ENCODE measurements around the gene UXS1. TPM values are rescaled to one million over a fixed set of nuclear protein-coding genes. Genes with fewer than 3 reads are reported as not detected.

UXS1 gene
- total and polyA plus RNA-seq, 2 of the 8 experiments (the other 6 are each of a cell fraction or from before 2014, with no cell fraction given): 44.5 to 63.4 TPM

- no peaks in the 10 kb centered on the region; a peak in 1 of 4 replicates for H3K9me3 ChIP-seq (ENCODE audit: insufficient read depth in 2 of 2, low read depth in 1 of 2, low read length in 1 of 2)
- no peak for TF ChIP-seq POLR2A (IDR thresholded peaks at IDR 0.05; ENCODE audit: control extremely low read depth in 1 of 2, low read depth in 2 of 2, low read length in 2 of 2)
- TF ChIP-seq HDAC2 (IDR thresholded peaks at IDR 0.05; ENCODE audit: borderline replicate concordance in 1 of 2, low read depth in 2 of 2, low read length in 2 of 2): no peak
- TF ChIP-seq GTF2F1 (IDR thresholded peaks at IDR 0.05; ENCODE audit: borderline replicate concordance, low read depth, low read length): no peak
- TF ChIP-seq SIX5 (IDR thresholded peaks at IDR 0.05; ENCODE audit: low read depth, low read length): no peak
- TF ChIP-seq JUN (IDR thresholded peaks at IDR 0.05; ENCODE audit: low read depth, low read length): no peak
- TF ChIP-seq JUND (IDR thresholded peaks at IDR 0.05; ENCODE audit: low read length): no peak
- TF ChIP-seq SAP30 (IDR thresholded peaks at IDR 0.05; ENCODE audit: insufficient read depth, insufficient replicate concordance, low read length): no peak
- TF ChIP-seq GABPA (IDR thresholded peaks at IDR 0.05; ENCODE audit: borderline replicate concordance, insufficient read depth, low read length): no peak
- no peak for TF ChIP-seq EZH2 (IDR thresholded peaks at IDR 0.05; ENCODE audit: low read depth, low read length, severe bottlenecking)
- TF ChIP-seq TCF12 (IDR thresholded peaks at IDR 0.05; ENCODE audit: low read depth, low read length): no peak
- TF ChIP-seq POU5F1 (IDR thresholded peaks at IDR 0.05; ENCODE audit: low read depth, low read length): no peak
- TF ChIP-seq CEBPB (IDR thresholded peaks at IDR 0.05; ENCODE audit: low read depth, low read length): no peak
Observed at GRCh38 chr2:106139238-106139935, 54.7 kb downstream of the UXS1 start.

More at GRCh38 chr2:106139238-106139935, 54.7 kb downstream of the UXS1 start:
- Histone ChIP-seq H3K14ac (ENCODE audit: insufficient read length) (no peak overlapping the region), H3K9ac (replicated peaks in 1 of 4; ENCODE audit: extremely low read depth in 1 of 4, low read depth in 3 of 4, low read length in 3 of 4) (no peak overlapping the region), H2BK15ac (ENCODE audit: low read length) (no peak overlapping the region), H2AK5ac (ENCODE audit: low read depth, low read length) (no peak overlapping the region), H3K27ac (ENCODE audit: low read depth, low read length) (no peak overlapping the region), H3K4me2 (ENCODE audit: insufficient read depth in 1 of 2, low read depth in 2 of 2, low read length in 2 of 2) (no peak overlapping the region), H2AFZ (ENCODE audit: low read length) (no peak overlapping the region), H3K36me3 (ENCODE audit: control insufficient read depth in 2 of 4, insufficient read depth in 4 of 4, low read length in 3 of 4) (peaks cover 0 to 8% (median 2%) of the 10 kb centered on the region in 4 experiments; a peak in 3 of 8 replicates), H3K79me2 (ENCODE audit: control insufficient read depth in 1 of 2, insufficient read depth in 2 of 2, low read length in 2 of 2) (peaks cover 3 to 32% of the 10 kb centered on the region in 2 experiments; a peak in 3 of 4 replicates), H3K56ac (replicated peaks; ENCODE audit: insufficient read length, low read depth, low read length) (no peak overlapping the region), H2BK120ac (replicated peaks; ENCODE audit: low read depth, low read length) (no peak overlapping the region), H3K18ac (ENCODE audit: extremely low read depth, low read length) (no peak overlapping the region; the same call in 1 of the 2 replicates), H2BK5ac (ENCODE audit: low read depth, low read length) (no peak overlapping the region), H3K79me1 (ENCODE audit: low read depth, low read length) (peaks cover 5% of the 10 kb centered on the region), H3K4me3 (ENCODE audit: extremely low read depth in 1 of 4, insufficient read depth in 2 of 4, low read depth in 3 of 4, low read length in 4 of 4) (no peak overlapping the region), H3K23me2 (ENCODE audit: low read depth, low read length) (no peaks in the 10 kb centered on the region), H3K23ac (ENCODE audit: insufficient read length) (no peak overlapping the region), H2BK12ac (ENCODE audit: low read depth, low read length) (no peak overlapping the region), H4K91ac (replicated peaks; ENCODE audit: insufficient read length, low read length) (no peak overlapping the region), H4K5ac (ENCODE audit: insufficient read length, low read depth, low read length) (no peak overlapping the region), H4K8ac (ENCODE audit: extremely low read depth, insufficient read depth, low read length) (no peak overlapping the region), H4K20me1 (replicated peaks in 1 of 2; ENCODE audit: control insufficient read depth in 1 of 2, insufficient read depth in 2 of 2, low read length in 2 of 2) (peaks cover 0 to 2% of the 10 kb centered on the region in 2 experiments), H3K27me3 (replicated peaks in 1 of 4; ENCODE audit: control insufficient read depth in 3 of 4, extremely low read depth in 1 of 4, insufficient read depth in 3 of 4, low read length in 3 of 4) (no peaks in the 10 kb centered on the region), H2BK20ac (ENCODE audit: low read length) (no peak overlapping the region), H3K4ac (replicated peaks; ENCODE audit: insufficient read length, low read depth, low read length) (no peak overlapping the region), H3K4me1 (replicated peaks in 1 of 4; ENCODE audit: control insufficient read depth in 3 of 4, insufficient read depth in 4 of 4, low read length in 3 of 4) (peaks cover 0 to 4% (median 2%) of the 10 kb centered on the region in 4 experiments; a peak in 4 of 7 replicates)
- WGBS, 2 experiments (ENCODE audit: extremely low coverage in 1 of 2, insufficient coverage in 1 of 2, insufficient read length in 1 of 2, insufficient replicate concordance in 2 of 2, low coverage in 1 of 2, low lambda C conversion rate in 2 of 2, missing lambda C conversion rate in 1 of 2): 91% methylated on average over 10 of the region's 10 CpGs; no CpG with 5 or more reads in 1 of the 2 experiments
- no peak for DNase-seq (ENCODE audit: low read depth in 1 of 2, low spot score in 2 of 2)
- POLR2A ChIA-PET (ENCODE audit: partially characterized antibody): no interaction called here
- CTCF ChIA-PET (ENCODE audit: partially characterized antibody): no interaction called here
- FAIRE-seq: no peak

Data from H1 (cell line).